ENCODE measurements around the gene THSD4.
"Not testable (repeated sequence)": the region's sequence is repeated elsewhere in the genome, so short reads cannot be mapped to it uniquely, and the experiment has no call there.

The THSD4 gene

DNA sequence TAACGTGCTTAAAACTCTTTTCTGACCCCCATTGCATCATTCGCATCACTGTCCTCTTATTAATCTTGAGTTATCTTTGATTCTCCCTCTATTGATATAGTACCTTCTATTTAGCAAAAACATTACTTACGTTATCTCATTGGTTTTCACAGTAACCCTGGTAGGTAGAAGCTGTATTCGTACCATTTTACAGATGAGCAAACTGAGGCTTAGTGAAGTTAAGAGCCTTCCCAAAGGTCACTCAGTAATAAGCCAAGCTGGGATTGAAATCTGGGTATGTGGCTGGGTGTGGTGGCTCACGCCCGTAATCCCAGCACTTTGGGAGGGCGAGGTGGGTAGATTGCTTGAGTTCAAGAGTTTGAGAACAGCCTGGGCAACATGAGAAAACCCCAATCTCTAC is 244.0 kb downstream of the THSD4 start:
- no peak for DNase-seq

DNA sequence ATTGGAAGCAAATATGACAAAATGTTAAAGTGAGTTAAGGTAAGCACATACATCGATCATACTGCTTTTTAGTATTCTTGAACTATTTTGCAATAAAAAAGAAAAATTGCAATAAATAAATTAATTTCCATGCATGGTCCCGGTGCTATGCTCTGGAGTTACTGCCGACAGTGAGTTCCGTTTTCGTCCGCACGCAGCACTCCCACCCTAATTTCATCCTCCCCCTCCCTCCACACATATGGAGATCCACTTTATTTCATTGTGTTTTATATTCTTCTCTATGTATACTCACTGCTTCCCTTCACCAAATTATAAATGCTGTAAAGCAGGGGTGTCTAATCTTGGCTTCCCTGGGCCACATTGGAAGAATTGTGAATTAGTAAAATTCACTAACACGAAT is 247.3 kb downstream of the THSD4 start:
- DNase-seq: no peak

DNA sequence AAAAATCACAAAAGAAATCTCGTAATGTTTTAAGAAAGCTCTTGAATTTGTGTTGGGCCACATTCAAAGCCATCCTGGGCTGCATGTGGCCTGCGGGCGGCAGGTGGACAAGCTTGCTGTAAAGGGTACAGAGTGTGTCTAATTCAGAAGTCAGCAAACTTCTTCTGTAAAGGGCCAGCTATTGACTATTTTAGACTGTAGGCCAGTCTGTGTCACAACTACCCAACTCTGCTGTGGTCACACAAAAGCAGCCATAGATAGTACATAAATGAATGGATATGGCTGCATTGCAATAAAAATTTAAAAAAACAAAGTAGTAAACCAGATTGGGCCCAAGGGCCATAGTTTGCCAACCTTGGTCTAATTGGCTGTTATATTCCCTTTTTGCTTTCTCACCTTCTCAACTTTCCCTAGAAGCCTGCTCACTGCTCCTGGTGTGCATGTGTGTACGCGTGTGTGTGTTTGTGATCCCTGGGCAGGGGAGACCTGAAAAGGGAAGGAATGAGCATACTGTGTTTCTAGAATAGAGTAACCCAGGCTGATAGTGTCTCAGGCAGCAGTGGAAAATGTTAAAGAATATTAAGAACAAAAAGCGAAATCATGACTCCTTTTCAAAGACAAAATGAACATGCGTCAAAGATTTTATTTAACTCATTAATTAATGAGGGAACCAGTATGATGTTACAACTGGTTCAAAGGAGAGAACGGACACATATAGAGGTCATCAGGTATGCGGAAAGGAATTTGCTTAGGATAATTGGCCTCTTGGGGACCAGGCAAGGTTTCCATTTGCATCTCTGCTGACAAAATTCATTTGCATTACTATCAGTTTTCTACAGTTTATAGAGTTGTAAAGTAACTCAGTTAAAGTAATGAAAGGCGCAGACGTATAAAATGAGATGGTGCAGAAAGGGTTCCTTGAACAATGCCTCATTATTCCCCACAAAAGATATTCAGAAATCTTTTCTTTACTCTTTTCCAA is 248.0 kb downstream of the THSD4 start:
- no peak for DNase-seq

DNA sequence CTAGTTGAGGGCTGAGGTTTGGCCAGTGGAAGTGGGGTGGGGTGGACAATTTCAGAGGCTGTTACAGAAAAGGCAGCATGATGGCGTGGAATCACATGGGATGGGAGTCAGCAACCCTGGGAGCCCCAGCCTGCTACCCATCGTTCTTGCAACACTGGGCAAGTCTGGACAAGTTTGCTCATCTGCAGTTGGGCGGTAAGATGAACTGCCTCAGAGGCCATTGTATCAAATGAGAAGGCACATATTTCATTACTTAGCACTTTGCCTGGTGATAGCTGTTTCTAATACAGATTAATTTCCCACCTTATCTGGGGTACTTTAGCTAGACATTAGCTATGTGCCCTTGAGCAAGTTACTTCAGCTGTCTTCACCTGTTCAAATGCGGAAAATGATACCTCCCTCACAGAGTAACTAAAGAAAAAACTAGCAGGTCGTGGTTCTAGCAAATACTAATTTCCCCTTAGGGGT is 248.9 kb downstream of the THSD4 start:
- no peak for DNase-seq

DNA sequence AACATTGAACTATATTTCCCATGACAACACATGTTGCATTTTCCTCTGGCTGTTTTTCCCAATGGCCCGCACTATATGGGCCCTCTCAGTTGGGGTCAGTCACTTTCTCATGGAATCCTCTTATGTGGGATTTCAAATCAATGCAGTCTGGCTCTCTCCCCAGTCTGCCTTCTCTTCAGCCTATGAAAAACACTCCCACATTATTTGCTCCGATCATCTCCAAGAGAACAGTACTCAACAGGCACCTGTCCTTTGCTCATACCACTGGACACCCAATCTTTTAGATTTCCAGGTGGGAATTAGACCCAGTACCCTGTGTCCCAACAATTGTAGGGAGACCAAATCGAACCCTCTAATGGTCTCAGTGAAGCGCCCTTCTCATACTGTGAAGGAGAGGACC is 251.3 kb downstream of the THSD4 start:
- no peak for DNase-seq

DNA sequence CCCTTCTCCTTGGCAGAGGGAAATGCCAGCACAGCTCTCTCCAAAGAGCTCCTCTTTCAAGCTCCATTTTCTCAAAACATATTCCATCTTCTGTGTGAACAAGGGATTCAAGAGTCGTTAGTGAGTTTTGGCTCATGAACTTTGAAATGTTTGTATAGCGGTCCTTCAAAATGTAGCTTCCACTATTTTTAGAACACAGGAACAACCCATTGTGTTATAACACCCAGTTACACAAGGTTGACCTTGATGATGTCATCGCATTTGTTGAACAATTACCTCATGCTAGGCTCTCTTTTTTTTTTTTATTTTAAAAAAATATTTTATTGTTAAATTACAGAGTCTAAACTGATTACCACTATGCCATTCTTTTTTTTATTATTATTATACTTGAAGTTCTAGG is 251.7 kb downstream of the THSD4 start:
- DNase-seq: no peak

DNA sequence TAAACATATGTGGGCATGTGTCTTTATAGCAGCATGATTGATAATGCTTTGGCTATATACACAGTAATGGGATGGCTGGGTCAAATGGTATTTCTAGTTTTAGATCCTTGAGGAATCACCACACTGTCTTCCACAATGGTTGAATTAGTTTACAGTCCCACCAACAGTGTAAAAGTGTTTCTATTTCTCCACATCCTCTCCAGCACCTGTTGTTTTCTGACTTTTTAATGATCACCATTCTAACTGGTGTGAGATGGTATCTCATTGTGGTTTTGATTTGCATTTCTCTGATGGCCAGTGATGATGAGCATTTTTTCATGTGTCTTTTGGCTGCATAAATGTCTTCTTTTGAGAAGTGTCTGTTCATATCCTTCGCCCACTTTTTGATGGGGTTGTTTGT is 252.5 kb downstream of the THSD4 start:
- not testable (repeated sequence) for DNase-seq

DNA sequence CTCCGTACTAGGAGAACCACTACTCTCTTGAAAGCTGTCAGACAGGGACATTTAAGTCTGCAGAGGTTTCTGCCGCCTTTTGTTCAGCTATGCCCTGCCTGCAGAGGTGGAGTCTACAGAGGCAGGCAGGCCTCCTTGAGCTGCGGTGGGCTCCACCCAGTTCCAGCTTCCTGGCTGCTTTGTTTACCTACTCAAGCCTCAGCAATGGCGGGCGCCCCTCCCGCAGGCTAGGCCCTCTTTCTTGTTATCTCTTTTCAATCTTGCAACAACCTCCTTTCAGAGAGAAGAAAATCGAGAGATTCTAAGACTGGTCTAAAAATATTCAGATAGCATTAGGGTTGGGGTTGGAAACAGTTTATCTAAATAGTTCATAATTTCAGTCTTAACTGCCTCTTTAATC is 257.5 kb downstream of the THSD4 start:
- DNase-seq: not testable (repeated sequence)

DNA sequence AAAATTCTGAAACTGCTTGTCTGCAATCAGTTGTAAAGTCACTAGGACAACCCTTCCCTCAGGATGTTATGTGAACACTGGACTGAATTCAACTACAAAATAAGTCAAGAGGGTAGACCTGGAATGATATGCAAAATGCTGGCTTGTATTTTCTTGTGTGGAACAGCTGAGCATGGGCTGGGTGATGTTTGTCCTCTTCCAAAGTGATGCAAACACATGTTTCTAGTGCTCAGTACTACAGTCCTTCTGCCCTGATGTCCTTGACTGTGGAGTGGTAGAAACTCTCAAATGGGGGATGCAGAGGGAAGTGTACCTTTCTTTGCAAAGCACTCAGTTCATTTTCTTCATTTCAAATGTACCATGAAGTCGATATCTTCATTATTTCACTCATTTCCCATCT is 258.6 kb downstream of the THSD4 start:
- DNase-seq: no peak

DNA sequence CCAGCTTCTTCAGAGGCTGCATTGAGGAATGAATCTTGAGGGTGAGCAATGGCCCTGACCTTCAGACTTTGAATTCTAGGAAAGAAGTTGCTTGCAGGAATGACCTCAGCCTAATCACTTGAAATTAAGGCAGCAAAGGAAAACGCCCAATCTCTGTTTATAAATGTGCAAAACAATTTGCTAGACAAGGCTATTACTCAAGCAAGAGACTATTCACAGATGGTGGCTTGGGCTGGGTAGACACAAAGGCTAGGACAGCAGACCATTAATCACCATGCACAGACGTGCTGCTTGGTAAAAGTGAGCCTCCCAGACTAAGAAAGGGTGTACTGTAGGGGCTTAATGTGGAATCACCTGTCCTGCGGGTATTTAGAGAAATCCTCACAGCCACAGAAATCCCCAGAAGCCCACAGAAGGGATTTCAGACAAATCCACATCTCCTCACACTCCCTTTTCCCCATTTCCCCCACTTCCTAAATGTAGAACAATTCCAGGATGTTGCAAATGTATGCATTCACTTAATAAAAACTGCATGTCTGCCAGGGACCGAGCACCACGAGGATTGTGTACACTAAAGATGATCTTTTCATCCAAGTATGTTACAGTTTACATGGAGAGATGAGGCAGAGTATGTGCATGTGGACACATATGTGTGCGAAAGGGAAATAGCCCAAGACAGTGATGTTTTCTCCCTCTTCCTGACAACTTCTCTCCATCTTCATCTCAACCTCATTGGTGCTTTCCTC is 259.5 kb downstream of the THSD4 start:
- no peak for DNase-seq

DNA sequence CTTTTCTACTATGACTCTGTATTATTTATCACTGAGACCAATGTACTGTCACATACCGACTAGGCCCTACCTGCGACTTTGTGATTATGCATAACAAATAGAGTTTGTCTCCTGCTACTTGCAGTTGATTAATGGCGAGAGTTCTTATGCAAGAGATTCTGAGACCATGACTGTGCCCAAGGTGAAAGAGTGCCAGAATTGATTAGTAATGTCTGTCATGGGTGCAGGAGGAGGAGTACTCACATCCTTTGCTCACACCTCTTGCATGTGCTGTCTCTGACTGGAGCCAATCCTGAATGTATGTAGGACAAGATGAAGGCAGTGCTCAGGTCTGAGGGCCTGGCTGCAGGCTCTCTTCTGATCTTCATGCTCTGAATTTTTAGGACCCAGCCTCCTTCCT is 260.7 kb downstream of the THSD4 start:
- DNase-seq: no peak

DNA sequence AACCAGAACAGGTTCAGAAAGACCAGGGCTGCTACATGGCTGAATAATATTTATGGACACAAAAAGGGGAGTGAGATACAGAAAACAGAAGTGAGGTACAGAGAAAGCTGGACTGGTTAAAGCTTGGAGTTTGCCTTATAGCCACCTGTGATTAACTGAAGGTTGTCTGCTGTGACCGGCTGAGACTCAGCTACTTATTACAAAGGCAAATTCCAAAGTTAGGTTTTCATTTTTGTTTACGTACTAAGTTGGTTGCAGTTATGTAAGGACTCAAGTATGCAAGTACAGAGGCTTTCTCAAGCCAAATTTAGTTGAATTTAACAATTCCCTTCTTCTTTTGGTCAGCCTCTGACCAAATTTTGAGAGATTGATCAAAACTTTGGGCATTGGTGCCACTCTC is 264.6 kb downstream of the THSD4 start:
- no peak for DNase-seq

DNA sequence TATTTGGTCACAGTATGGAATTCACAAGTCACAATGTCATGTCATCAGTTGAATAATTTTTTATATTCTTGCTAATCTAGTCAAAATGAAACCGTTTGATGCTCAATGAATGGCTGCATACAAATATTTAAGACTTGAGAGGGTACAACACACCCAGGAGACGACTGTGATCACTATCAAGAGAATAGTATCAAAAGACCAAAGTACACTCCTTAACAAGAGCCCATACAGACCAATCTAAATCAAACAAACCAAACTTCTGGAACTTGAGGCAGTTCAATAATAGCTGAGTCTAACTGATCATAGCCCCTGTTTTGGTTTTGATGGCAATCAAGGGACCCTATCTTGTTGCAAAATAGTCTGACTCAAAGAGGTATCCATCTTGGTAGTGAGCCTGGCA is 265.1 kb downstream of the THSD4 start:
- no peak for DNase-seq

DNA sequence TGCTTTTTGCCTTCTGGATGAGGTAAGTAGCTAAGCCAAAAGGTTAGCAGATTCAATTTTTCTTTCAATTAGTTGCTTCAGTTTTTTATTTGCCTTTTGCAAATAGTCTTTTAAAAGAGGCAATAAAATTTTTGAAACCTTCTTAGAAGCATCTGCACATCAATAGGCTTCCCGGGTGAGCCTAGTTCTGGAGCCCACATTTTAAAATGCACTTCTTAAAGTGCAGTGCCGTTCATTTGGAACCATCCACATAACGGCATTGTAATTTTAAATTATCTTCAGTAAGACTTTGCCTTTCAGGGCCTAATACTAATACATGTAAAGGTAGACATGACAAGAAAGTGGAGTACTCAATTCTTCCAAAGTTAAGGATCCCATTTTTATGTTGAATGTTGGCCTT is 269.2 kb downstream of the THSD4 start:
- no peak for DNase-seq

DNA sequence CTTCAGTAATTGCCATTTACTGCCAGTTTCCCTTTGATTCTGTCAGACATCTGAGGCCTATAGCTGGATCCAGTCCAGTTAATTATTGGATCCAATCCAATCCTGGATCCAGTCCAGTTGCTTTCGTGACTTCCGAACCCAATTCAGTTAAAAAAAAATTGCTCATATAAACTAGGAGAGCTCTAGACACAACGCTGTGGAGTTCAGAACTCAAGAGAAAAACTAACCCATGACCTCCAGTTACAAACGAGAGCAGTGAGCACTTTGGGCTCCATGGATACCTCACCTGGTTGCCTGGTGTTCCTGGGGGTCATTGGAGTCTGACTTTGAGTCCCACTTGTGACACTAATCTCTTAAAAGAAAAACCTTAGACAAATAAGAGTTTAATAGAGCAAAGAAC is 269.8 kb downstream of the THSD4 start:
- DNase-seq: no peak

DNA sequence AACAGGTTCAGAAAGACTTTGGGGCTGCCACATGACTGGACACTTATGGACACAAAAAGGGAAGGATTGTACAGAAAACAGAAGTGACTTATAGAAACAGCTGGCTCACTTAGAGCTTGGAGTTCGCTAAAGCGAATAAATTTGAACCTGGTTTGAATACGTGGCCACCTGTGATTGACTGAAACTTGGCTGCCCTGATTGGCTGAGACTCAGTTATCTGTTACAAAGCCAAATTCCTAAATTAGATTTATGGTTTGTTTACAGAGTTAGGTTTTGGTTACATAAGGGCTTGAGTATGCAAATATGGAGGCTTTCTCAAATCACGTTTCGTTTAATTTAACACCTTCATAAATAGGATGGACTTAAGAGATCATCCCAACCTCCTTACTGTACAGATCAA is 270.2 kb downstream of the THSD4 start:
- no peak for DNase-seq

DNA sequence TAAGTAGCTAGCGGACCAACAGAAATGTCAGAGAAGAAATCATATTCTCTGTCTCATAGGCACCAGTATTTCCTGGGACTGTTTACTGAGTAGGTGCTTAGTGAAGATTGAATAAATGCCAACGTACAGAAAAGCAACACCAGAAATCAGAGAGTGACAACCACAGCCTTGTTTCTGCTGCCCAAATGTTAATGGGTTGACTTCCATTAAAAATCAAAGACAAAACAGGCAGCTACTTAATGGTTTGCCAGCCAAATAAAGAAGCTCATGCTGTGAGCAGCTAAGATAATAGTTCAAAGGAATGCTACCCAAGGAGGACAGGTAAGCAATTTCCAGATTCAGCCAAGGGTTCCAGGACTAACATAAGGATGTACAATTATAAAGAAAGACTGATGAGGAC is 270.7 kb downstream of the THSD4 start:
- no peak for DNase-seq

DNA sequence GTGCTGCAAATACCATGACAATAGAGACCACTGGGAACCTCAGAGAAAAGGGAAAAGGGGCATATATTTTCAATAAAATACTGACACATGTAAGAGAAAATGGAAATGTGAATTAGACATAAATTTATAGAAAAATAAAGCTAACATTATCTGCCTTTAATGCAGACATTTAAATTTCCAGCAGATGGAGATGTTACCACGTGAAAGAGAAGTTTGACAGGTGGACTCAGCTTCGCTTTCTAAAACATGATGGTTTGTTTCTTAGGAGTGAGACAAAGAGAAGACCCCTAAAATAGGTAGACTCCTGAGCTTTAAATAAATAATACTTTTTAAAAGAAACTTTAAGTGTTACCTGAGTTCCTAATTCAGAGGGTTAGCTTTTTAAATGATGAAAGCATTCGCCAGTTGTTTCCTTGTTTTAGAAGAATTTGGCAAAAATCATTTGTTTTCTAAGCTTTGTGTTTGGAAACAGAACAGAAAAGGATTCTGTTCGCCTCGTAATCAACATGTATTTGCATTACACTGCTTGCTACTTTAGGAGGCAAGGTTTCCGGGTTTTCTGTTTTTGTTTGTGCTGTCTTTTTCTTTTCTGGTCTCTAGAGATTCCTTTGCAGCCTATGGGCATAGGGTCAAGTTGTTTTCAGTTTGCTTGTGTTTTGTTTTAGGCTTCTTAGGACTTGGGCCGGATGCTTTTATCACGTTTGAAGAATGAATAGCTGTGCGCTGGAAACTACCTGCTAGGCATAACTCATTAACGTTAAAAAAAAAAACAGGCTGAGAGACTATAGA is 271.4 kb downstream of the THSD4 start:
- DNase-seq: no peak

DNA sequence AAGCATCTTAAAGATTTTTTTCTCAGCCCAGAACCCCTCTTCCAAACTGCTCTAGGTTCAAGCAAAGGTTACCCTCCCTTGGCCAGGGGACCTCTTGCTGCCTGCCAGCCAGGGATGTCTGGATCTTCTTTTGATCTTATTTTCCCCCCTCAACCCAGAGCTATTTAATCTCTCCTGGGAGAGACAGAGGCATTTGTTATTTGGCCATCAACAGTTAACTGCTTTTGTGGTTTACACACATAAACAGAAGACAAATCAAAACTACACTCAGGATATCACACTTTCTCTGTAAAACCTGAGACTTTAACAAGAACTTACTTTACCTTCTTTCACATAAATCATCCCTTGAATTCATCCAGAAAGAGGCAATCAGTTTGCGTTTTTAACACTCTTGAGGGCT is 272.5 kb downstream of the THSD4 start:
- no peak for DNase-seq

DNA sequence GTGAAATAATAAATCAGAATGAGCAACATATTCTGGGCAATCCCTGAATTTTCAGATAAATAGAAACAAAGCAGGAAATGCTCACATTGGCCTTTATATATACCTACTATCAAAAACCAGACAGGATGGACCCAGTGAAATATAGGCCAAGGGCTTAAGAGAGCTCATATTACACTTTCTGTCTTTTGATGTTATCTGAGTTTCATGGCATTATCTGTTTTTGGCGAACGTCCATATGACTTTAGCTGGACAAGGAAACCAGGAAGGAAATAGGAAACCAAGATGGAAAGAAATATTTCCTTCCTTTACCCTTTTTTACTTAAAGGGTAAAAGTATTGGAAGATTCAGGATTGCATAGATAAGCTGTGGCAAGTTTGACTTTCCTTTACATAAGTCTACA is 274.8 kb downstream of the THSD4 start:
- DNase-seq: no peak

DNA sequence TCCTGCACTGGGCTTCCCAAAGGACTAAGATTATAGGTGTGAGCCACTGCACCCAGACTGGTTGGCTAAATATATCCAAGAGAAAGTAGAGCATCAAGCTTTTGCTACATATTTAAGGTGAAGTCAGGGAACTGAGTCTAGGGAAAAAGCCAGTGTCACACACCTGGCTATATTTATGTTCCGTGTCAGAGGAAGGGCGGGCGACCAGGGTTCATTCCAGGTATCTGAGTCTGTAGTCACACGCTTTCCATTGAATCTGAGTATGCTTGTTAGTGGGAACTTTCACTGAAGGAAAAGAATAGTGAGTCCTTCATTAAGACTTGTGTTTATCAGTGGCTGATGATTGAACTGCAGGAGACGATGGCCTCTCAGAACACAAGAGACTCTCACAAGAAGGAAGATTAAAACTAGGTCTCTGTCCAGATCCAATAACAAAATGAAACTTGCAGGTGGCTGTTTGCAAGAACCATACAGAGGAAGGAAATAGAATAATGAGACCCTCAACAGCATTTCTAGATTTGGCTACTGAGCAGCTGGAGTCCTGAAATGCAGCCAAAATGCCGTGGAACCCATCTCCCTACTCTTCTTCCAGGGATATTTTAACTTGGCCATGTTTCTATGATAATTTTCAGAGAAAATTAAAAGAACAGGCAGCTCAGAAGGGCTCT is 276.3 kb downstream of the THSD4 start:
- no peak for DNase-seq

DNA sequence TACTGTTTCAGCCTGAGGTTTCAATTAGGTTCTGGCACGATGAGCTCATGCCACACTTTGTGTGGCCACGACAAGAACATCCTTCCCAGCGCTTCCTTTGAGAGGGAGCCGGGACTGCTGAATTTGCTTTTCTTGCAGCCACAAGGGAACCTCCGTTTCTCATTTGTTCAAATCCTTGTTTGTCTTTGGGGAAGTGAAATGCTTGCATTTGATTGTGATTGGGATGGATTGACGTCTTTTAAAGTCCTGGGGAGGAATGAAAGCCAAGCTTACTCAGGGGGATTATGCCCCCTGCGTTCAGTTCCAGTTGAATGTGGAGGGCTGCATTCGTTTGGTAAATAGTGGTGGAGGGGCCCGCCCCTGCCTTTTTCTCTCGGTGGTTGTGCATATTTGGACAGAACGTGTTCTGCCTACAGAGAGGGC is 277.6 kb downstream of the THSD4 start:
- no peak for DNase-seq

DNA sequence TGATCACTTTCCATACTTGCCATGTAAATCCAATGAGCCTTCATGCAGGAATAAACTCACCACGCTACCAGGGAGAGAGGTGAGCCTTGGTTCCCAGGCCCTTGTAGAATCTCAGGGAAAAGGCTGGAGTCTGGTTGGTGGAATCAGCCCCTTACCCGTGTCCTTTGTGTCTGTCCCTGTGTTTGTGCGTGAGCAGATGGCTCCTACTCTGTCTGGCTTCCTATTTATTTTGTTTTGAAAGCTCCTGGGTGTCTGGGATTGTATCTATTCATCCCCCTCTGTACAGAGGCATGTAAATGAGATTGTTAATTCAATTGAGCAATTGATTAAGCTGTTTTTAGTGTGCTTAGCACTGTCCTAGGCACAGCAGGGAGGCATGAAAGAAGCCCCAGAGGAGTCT is 278.1 kb downstream of the THSD4 start:
- no peak for DNase-seq
